22Rv1 (cell line): ENCODE data around the gene SPEG.

ENCODE experiments used
- ZFX ChIP-seq: fragments of 450-650 bp; IDR thresholded peaks from 2 replicates; pipeline ENCODE4 v1.6.1; 2017; ENCODE audit warnings: antibody characterized with exemption, borderline replicate concordance
- TF ChIP-seq, protein P1 (sequence below): fragments of 450-650 bp; IDR thresholded peaks from 2 replicates; pipeline ENCODE4 v1.5.1; 2017; ENCODE audit warnings: mild to moderate bottlenecking

DNA sequence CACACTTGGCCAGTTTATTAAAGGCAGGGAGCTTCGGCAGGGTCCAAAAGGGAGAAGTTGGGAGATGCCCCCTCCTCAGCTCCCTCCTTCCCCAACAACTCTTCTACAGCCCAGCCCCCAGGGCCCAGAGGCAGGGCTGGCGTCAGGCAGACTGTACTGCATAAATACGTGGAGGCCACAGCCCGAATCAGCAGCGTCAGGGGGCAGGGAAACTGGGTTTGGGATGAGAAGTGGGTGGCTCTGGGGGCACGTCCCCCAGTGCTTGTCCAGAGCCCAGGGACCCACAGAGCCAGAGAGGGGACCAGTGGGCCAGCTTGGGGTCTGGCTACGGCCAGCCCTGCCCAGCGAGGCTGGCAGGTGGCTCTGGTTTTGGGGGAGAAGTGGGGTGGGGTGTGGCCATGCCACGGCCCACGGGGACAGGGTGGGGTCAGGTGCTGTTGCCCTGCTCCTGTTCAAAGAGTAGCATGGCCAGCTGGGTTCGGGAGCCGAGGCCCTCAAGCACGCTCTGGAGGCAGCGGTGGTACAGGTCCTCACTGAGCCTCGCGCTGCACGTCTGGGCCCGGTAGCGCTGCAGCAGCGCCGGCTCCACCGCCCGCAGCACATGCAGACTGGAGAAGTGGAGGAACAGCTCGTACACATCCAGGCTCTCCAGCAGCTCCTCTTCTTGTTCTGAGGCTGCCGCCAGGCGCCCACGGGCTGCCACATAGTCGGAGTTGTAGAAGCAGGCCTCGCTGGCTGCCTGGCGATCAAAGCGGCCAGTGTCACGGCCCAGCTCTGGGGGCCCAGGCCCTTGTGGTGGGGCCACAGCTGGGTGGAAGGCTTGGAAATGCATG, 104.5 kb downstream of the SPEG start:
- TF ChIP-seq, protein P1, sequence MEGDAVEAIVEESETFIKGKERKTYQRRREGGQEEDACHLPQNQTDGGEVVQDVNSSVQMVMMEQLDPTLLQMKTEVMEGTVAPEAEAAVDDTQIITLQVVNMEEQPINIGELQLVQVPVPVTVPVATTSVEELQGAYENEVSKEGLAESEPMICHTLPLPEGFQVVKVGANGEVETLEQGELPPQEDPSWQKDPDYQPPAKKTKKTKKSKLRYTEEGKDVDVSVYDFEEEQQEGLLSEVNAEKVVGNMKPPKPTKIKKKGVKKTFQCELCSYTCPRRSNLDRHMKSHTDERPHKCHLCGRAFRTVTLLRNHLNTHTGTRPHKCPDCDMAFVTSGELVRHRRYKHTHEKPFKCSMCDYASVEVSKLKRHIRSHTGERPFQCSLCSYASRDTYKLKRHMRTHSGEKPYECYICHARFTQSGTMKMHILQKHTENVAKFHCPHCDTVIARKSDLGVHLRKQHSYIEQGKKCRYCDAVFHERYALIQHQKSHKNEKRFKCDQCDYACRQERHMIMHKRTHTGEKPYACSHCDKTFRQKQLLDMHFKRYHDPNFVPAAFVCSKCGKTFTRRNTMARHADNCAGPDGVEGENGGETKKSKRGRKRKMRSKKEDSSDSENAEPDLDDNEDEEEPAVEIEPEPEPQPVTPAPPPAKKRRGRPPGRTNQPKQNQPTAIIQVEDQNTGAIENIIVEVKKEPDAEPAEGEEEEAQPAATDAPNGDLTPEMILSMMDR, result no peak
- TF ChIP-seq ZFX, result no peak
